ENCODE results near the gene RBM3.

Gene RBM3

GRCh38 chrX:48611703-48612102 lies 37.4 kb downstream of the RBM3 start:
- no peak for TF ChIP-seq FOXP2 (optimal IDR thresholded peaks at IDR 0.05; ENCODE audit: borderline replicate concordance, extremely low read depth, extremely low read length, insufficient read depth)
- no peak for TF ChIP-seq SIN3A (IDR thresholded peaks at IDR 0.05; ENCODE audit: borderline replicate concordance, insufficient read depth, low read length)
- TF ChIP-seq TAF1 (IDR thresholded peaks at IDR 0.05; ENCODE audit: borderline replicate concordance, insufficient read depth, low read length) = no peak

DNA sequence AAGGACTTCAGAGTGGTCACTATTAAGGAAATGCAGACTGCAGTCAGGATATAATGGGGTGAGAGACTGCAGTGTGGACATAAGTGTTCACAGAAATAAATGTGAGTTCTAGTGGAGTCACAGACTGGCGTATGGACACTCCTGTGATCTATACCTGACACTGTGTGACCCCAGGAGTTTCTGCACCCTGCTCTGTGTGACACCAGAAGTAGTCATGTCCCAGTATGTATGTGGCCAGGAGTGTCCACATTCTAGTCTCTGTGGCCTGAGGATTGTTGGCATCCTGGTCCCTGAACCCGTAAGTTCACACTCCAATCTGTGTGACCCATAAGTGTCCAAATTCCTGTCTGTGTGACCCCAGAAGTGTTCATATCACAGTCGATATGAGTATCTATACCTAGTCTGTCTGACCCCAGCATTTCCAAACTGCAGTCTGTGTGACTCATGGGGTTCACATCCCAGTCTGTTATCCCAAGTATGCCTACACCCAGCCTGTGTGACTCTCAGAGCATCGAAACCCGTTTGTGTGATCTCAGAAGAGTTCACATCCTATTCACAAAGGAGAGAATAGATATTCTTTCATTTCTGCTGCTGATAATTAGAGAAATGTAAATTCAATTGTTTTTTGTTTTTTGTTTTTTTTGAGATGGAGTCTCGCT lies 39.3 kb downstream of the RBM3 start:
- TF ChIP-seq TAF1 (IDR thresholded peaks at IDR 0.05; ENCODE audit: borderline replicate concordance, insufficient read depth, low read length) = no peak
- no peak for TF ChIP-seq FOXP2 (optimal IDR thresholded peaks at IDR 0.05; ENCODE audit: borderline replicate concordance, extremely low read depth, extremely low read length, insufficient read depth)
- TF ChIP-seq POLR2AphosphoS5 (IDR thresholded peaks at IDR 0.05; ENCODE audit: low read depth, low read length) = no peak

DNA sequence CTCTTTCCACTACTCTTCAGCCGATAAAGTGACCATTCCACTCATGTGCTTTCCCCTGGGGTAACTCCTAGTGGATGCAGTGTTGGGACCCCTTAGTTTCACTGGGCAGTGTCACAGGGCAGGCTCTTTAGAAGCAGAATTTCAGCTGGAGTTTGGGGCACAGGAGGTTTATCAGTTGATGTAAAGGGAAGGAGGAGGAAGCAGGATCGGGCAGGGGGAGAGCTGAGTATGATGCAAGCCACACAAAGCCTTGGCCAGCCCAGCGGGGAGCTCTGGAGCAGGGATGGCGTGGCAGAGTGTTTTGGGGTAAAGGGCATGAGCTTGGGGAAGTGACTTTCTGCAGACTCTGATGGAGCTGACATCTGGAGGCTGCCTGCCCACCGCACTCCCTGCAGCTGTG lies 42.3 kb downstream of the RBM3 start:
- TF ChIP-seq REST (IDR thresholded peaks at IDR 0.05; ENCODE audit: insufficient read depth in 1 of 2, low read depth in 2 of 2, low read length in 2 of 2) = no peak

GRCh38 chrX:48617542-48618340 lies 43.5 kb downstream of the RBM3 start:
- TF ChIP-seq POLR2AphosphoS5 (IDR thresholded peaks at IDR 0.05; ENCODE audit: low read depth, low read length) = no peak
- no peak for TF ChIP-seq REST (IDR thresholded peaks at IDR 0.05; ENCODE audit: insufficient read depth in 1 of 2, low read depth in 2 of 2, low read length in 2 of 2)
- no peak for TF ChIP-seq SIN3A (IDR thresholded peaks at IDR 0.05; ENCODE audit: borderline replicate concordance, insufficient read depth, low read length)

DNA sequence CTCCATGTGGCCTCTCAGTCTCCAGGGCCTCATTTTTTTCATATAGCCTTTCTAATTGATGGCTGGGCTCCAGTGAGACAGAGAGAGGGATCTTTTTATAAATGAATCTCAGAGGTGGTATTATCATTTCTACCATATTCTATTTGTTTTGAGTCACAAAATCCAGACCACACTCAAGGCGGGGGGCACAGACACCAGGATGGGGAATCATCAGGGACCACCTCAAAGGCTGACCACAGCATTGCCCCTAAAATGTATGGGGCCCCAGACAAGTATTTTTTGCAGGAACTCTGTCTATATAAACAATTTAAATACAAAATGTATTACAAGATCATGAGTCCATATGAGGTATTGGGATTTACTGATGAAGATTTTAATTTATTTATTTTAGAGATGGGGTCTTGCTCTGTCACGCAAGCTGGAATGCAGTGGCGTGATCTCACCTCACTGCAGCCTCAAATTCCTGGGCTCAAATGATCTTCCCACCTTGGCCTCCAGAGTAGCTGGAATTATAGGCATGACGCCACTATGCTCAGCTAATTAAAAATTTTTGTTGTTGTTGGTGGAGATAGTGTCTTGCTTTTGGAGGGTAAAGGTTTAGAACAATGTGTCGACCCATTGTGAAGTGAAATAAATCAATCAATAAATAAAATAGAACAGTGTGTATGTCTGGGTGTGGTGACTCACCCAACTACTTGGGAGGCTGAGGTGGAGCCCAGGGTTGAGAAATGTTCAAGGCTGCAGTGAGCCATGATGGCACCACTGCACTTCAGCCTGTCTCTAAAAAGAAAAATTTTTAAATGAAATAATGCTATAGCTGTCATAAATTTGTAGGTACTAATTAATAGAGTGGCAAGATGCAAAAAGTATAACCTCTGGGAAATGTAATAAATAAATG lies 52.4 kb downstream of the RBM3 start:
- TF ChIP-seq SIN3A (IDR thresholded peaks at IDR 0.05; ENCODE audit: borderline replicate concordance, insufficient read depth, low read length) (no peak), TAF1 (IDR thresholded peaks at IDR 0.05; ENCODE audit: borderline replicate concordance, insufficient read depth, low read length) (no peak), POLR2AphosphoS5 (IDR thresholded peaks at IDR 0.05; ENCODE audit: low read depth, low read length) (no peak), REST (IDR thresholded peaks at IDR 0.05; ENCODE audit: insufficient read depth in 1 of 2, low read depth in 2 of 2, low read length in 2 of 2) (no peak), FOXP2 (optimal IDR thresholded peaks at IDR 0.05; ENCODE audit: borderline replicate concordance, extremely low read depth, extremely low read length, insufficient read depth) (no peak)

Measured in PFSK-1 (cell line).